GM19438 (cell line): ENCODE results near the gene GAPVD1.
"Not testable (repeated sequence)": the region's sequence is repeated elsewhere in the genome, so short reads cannot be mapped to it uniquely, and the experiment has no call there.

Experiments used
- ATAC-seq: cut with Tn5 transposase; IDR thresholded peaks from one replicate; pipeline ENCODE4 v1.9.1; 2021; ENCODE audit warnings: low read depth; ENCODE audit not compliant: unreplicated experiment

Gene GAPVD1

GRCh38 chr9:125243792-125244260 lies 17.8 kb upstream of the GAPVD1 start:
- no peak for ATAC-seq

- no peak for ATAC-seq
These were observed 15.4 kb upstream of the GAPVD1 start for GRCh38 chr9:125246261-125246667.

- ATAC-seq: no peak
These were observed 7.4 kb upstream of the GAPVD1 start for GRCh38 chr9:125254231-125254630.

GRCh38 chr9:125255781-125256391 lies 5.7 kb upstream of the GAPVD1 start:
- ATAC-seq: no peak

- ATAC-seq: no peak
These were observed 3.4 kb upstream of the GAPVD1 start for GRCh38 chr9:125258160-125258785.

- no peak for ATAC-seq
These were observed 2.6 kb upstream of the GAPVD1 start for GRCh38 chr9:125258832-125259534.

GRCh38 chr9:125260561-125260960 lies 1.1 kb upstream of the GAPVD1 start:
- no peak for ATAC-seq

- no peak for ATAC-seq
These were observed 817 bp downstream of the GAPVD1 start for GRCh38 chr9:125262294-125262991.

GRCh38 chr9:125264068-125264467 lies 2.4 kb downstream of the GAPVD1 start:
- not testable (repeated sequence) for ATAC-seq

GRCh38 chr9:125268394-125269013 lies 6.9 kb downstream of the GAPVD1 start:
- no peak for ATAC-seq

- no peak for ATAC-seq
These were observed 7.4 kb downstream of the GAPVD1 start for GRCh38 chr9:125269014-125269397.

GRCh38 chr9:125271081-125271480 lies 9.5 kb downstream of the GAPVD1 start:
- no peak for ATAC-seq

- no peak for ATAC-seq
These were observed 11.1 kb downstream of the GAPVD1 start for GRCh38 chr9:125272697-125273096.

GRCh38 chr9:125276771-125277170 lies 15.1 kb downstream of the GAPVD1 start:
- no peak for ATAC-seq

- no peak for ATAC-seq
These were observed 15.8 kb downstream of the GAPVD1 start for GRCh38 chr9:125277411-125277810.

GRCh38 chr9:125280945-125281344 lies 19.3 kb downstream of the GAPVD1 start:
- no peak for ATAC-seq

GRCh38 chr9:125284855-125285254 lies 23.2 kb downstream of the GAPVD1 start:
- ATAC-seq: no peak

GRCh38 chr9:125286935-125287433 lies 25.4 kb downstream of the GAPVD1 start:
- ATAC-seq: not testable (repeated sequence)

- ATAC-seq: no peak
These were observed 31.5 kb downstream of the GAPVD1 start for GRCh38 chr9:125293134-125293533.

GRCh38 chr9:125295657-125296056 lies 34.0 kb downstream of the GAPVD1 start:
- no peak for ATAC-seq
